HG02938 (cell line): ENCODE measurements around the gene LNX1.
"Not testable (repeated sequence)": the region's sequence is repeated elsewhere in the genome, so short reads cannot be mapped to it uniquely, and the experiment has no call there.

Source experiments
- ATAC-seq: cut with Tn5 transposase; IDR thresholded peaks from one replicate; pipeline ENCODE4 v1.9.1; 2021; ENCODE audit warnings: mild to moderate bottlenecking, moderate library complexity; ENCODE audit not compliant: unreplicated experiment

The LNX1 gene

DNA sequence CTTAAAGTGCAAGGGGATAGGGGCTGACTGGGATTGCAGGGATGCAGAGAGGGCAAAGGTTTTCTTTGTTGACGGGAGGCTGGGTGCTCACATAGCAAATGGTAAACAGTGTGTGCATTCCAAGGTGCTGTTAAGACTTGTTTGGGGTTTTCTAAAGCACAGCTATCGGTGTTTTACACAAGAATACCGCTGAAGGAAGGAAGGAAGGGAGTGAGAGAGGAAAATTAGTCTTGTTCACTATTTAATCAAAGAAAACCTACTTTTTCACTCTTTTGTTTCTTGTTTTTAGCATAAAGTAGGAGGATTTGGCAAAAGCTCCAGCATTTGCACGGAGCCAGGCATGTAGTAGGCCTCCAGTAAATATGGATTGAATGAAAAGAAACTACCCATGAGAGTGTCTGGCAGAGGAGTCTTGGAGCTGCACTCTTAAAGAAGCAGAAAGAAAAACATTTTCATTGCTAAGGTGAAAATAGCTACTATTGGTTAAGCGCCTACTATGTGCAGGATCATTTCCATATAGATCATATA is 114.2 kb downstream of the LNX1 start:
- no peak for ATAC-seq

GRCh38 chr4:53476232-53477037 is 114.9 kb downstream of the LNX1 start:
- ATAC-seq, result no peak

- not testable (repeated sequence) for ATAC-seq
Measured at GRCh38 chr4:53466576-53466975, 124.7 kb downstream of the LNX1 start.

DNA sequence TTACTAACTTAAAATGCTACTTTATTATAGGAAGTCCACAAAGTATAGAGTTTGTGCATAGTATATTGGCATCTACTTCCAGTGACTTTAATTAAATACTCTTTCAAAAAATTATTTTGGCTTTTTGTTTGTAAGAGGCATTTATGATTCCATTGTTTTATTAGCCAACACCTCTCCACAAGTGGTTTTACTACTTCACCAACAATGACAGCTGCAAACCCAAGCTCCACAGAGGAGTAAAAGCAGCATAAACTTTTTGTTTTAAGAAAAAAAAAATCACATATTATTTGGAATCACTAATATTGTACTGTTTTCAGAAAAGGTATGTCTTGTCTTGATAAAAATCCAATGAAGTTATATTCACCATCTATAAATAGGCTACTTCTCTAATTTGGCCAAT is 125.4 kb downstream of the LNX1 start:
- ATAC-seq, result no peak

- no peak for ATAC-seq
Measured at GRCh38 chr4:53465281-53465680, 126.0 kb downstream of the LNX1 start.

GRCh38 chr4:53463340-53463739 is 127.9 kb downstream of the LNX1 start:
- no peak for ATAC-seq

- ATAC-seq, result no peak
Measured at GRCh38 chr4:53461244-53461643, 130.0 kb downstream of the LNX1 start.

- no peak for ATAC-seq
Measured at GRCh38 chr4:53459548-53459947, 131.7 kb downstream of the LNX1 start.

GRCh38 chr4:53456178-53456577 is 135.1 kb downstream of the LNX1 start:
- ATAC-seq, result no peak

- ATAC-seq, result no peak
Measured at GRCh38 chr4:53455766-53456165, 135.5 kb downstream of the LNX1 start.

DNA sequence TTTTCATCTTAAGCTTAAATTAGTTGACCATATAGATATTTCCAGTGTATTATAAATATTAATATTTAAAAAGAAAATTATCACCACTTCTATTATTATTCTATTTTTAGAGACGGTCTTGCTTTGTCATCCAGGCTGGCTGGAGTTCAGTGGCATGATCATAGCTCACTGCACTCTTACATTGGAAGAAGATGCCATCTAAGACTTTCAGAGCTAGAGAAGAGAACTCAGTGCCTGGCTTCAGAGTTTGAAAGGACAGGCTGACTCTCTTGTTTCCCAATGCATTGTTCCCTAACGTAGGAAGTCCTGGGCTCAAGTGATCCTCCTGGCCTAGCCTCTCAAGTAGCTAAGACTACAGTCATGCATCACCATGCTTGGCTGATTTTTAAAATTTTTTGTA is 137.9 kb downstream of the LNX1 start:
- ATAC-seq, result no peak

- ATAC-seq, result no peak
Measured at GRCh38 chr4:53450773-53451172, 140.5 kb downstream of the LNX1 start.

DNA sequence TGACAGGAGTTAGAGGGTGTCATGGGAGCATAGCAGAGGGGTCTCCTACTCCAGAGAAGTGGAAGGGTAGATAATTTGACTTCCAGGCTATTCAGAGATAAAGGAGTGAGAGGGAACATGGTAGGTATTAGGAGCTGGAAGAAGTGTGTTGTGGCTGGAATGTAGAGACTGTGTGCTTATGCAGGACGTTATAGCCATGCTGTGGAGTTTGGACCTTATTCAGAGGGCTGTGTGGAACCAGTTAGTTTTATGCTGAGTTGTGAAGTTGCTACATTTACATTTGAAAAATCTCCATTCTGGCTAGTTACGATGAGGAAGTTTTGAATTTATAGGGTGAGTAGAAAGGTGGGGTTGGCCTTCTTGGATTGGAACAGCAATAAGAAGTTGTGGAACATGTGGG is 146.3 kb downstream of the LNX1 start:
- no peak for ATAC-seq

- no peak for ATAC-seq
Measured at GRCh38 chr4:53441564-53441963, 149.7 kb downstream of the LNX1 start.

GRCh38 chr4:53436251-53436650 is 155.0 kb downstream of the LNX1 start:
- ATAC-seq, result no peak

GRCh38 chr4:53432528-53433424 is 158.5 kb downstream of the LNX1 start:
- peak; percentile 80 for ATAC-seq

- no peak for ATAC-seq
Measured at GRCh38 chr4:53431052-53431451, 160.2 kb downstream of the LNX1 start.

DNA sequence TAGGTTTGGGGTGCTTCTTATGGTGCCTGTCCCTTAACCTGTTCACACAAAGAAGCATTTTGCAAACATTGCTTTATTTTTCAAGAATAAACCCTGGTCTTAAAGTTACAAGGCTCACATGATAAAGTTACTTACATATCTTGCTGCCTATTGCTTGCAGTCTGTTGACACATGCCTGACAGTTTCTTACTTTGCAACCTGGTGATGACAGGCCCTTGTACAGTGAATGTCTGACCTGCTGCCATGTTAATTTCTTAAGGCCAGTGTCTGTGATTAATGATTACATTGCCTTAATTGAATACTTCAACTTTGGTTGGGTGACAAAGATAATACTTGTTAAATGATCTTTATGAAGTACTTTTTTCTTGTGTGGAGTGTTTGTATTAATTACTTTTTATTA is 163.9 kb downstream of the LNX1 start:
- no peak for ATAC-seq

DNA sequence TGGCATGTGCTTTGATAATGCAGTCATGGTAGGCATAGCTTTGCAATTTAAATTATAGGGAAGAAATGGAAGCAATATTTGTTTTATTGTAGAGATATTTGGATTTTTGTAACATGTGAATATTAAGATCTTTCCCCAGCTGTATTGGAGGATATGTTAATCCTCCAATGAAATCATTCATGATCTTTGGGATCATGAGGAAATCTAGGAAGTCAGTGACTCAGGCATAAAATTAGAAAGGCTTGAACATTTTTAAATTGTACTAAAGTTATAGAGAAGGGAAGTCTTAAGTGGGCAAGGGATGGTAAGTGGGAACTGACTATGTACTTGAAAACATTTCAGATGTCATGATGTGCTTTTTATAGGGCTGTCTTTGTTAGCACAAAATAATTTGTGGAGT is 167.0 kb downstream of the LNX1 start:
- ATAC-seq, result no peak

DNA sequence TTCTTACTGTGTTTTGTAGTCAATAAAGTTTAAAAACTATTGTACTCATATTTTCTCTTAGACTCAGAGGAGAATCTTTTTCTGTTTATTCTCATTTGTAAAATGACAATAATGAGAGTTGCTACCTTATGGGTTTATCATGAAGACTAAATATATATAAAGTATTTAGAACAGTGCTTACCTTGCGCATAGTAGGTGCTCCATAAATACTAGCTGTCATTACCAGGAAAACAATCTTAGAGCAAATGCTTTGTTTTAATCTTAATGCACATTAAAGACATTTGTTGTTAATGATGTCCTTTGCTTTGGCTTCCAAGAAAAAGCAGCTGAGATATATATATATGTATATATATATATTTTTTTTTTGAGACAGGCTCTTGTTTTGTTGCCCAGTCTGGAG is 168.9 kb downstream of the LNX1 start:
- ATAC-seq, result no peak

DNA sequence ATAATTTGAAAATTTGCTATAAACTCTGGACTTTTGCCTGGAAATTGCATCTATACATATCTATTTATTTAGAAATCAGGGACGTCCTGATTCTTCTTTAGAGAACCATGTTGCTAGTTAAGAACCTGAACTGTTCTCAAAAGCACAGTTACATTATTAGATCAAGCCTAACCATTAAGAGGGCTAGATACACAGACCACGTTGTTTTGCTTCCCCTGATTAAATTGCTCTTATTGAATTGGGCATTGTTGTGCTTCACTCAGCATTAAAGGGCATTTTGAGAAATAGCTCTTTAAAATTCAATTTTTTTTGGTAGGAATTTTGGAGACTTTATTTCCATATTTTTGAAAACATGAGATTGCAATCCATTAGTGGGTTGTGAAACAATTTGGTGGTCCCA is 169.5 kb downstream of the LNX1 start:
- ATAC-seq, result no peak

GRCh38 chr4:53419208-53419607 is 172.1 kb downstream of the LNX1 start:
- ATAC-seq, result no peak
